HepG2 (cell line): ENCODE measurements around the gene TMC8. TPM values are rescaled to one million over a fixed set of nuclear protein-coding genes. Genes with fewer than 3 reads are reported as not detected.

Experiments
- NFE2 ChIP-seq: sonication (generic); formaldehyde crosslinking; IDR thresholded peaks from 2 replicates; pipeline ENCODE4 v1.4.0; 2020; ENCODE audit warnings: missing genetic modification reagents
- NFKB2 ChIP-seq: sonication (generic); formaldehyde crosslinking; IDR thresholded peaks from 2 replicates; pipeline ENCODE4 v1.4.0; 2020; ENCODE audit warnings: missing genetic modification reagents, borderline replicate concordance
- NFRKB ChIP-seq: fragments of 450-650 bp; IDR thresholded peaks from 2 replicates; pipeline ENCODE4 v1.6.1; 2017
- SMARCE1 ChIP-seq: fragments of 450-650 bp; IDR thresholded peaks from 2 replicates; pipeline ENCODE4 v1.6.1; 2017; ENCODE audit warnings: borderline replicate concordance
- SP4 ChIP-seq: sonication (generic); formaldehyde crosslinking; IDR thresholded peaks from 2 replicates; pipeline ENCODE4 v1.8.1; 2023; ENCODE audit warnings: mild to moderate bottlenecking, missing genetic modification reagents
- U2AF1 ChIP-seq: fragments of 200-400 bp; formaldehyde crosslinking; optimal IDR thresholded peaks from 2 replicates; pipeline ENCODE3; 2017; ENCODE audit warnings: mild to moderate bottlenecking, low read depth, low read length
- ZFX ChIP-seq: sonication (generic); formaldehyde crosslinking; IDR thresholded peaks from 2 replicates; pipeline ENCODE4 v1.4.0; 2020; ENCODE audit warnings: mild to moderate bottlenecking, low read depth, missing genetic modification reagents, moderate library complexity
- ZNF34 ChIP-seq: sonication (generic); formaldehyde crosslinking; IDR thresholded peaks from 2 replicates; pipeline ENCODE4 v1.4.0; 2020; ENCODE audit warnings: mild to moderate bottlenecking, missing genetic modification reagents, borderline replicate concordance
- ZNF510 ChIP-seq: sonication (generic); formaldehyde crosslinking; IDR thresholded peaks from 2 replicates; pipeline ENCODE4 v1.4.0; 2020; ENCODE audit warnings: low read depth, mild to moderate bottlenecking, missing genetic modification reagents
- ZNF775 ChIP-seq: sonication (generic); formaldehyde crosslinking; IDR thresholded peaks from 2 replicates; pipeline ENCODE4 v1.4.0; 2020; ENCODE audit warnings: missing genetic modification reagents, mild to moderate bottlenecking, moderate library complexity, borderline replicate concordance
- polyA plus RNA-seq, 8 experiments: library from polyadenylated mRNA; depleted of rRNA in 3 of 8; stranded (reverse) in 7 of 8; unstranded in 1 of 8; fragments of >200 nt; fragmentation: Illumina TruSeq in 4 of 8; extraction: Trizol in 4 of 8; gene quantifications; 2 replicates each; pipeline versions ENCODE4 v1.2.1 to v1.2.3, GENCODE V29; 2011 to 2016; ENCODE audit warnings: low read depth in 4 of 8, missing spikeins in 1 of 8, mixed read lengths in 1 of 8; ENCODE audit not compliant: insufficient read depth in 1 of 8
- total RNA-seq, 5 experiments: library from RNA; depleted of rRNA; stranded (reverse); fragments of >200 nt; fragmentation: Illumina TruSeq; extraction: Trizol; gene quantifications; 2 replicates each; pipeline ENCODE4 v1.2.3, GENCODE V29; 2016; ENCODE audit warnings: low read depth in 1 of 5
- TF ChIP-seq, protein P1 (sequence below): sonication (generic); formaldehyde crosslinking; IDR thresholded peaks from 2 replicates; pipeline ENCODE4 v1.4.0; 2020; ENCODE audit warnings: mild to moderate bottlenecking, missing genetic modification reagents
- TF ChIP-seq, protein P2 (sequence below): sonication (generic); formaldehyde crosslinking; conservative IDR thresholded peaks from 2 replicates; pipeline ENCODE4 v1.8.0; 2022; ENCODE audit warnings: mild to moderate bottlenecking, moderate library complexity, missing genetic modification reagents
- TF ChIP-seq, protein P3 (sequence below): IDR thresholded peaks from 2 replicates; pipeline ENCODE4 v1.6.1; 2016; ENCODE audit warnings: missing compliant biosample characterization, missing genetic modification reagents, borderline replicate concordance
- TF ChIP-seq, protein P4 (sequence below): sonication (generic); formaldehyde crosslinking; IDR thresholded peaks from 2 replicates; pipeline ENCODE4 v1.5.1; 2020; ENCODE audit warnings: missing genetic modification reagents, mild to moderate bottlenecking, borderline replicate concordance

The TMC8 gene
- total and polyA plus RNA-seq, 2 of the 13 experiments (the other 11 are each of a cell fraction or from before 2014, with no cell fraction given) = 0.53 to 7.8 TPM

DNA sequence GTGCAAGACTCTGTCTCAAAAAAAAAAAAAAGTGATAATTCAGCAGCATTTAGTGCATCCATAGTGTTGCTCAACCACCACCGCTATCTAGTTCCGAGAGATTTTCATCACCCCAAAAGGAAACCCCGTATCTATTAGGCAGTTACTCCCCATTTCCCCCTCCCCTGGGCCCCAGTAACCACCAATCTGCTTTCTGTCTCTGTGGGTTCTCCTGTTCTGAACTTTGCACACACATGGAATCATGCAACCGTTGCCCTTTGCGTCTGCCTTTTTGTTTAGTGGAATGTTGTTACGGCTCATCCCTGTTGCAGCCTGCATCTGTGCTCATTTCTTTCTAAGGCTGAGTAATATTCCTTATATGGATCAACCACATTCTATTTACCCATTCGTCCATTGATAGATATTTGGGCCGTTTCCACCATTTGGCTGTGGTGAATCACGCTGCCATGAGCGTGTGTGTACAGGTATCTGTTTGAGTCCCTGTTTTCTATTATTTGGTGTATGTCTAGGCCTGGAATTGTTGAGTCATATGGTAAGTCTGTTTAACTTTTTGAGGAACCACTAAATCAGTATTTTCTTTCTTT lies 29.1 kb downstream of the TMC8 start (continued):
- TF ChIP-seq NFRKB (no peak), ZNF775 (CRISPR knock-in tag) (no peak), NFE2 (CRISPR knock-in tag) (no peak), ZNF510 (no peak), U2AF1 (no peak), NFKB2 (CRISPR knock-in tag) (no peak), SP4 (CRISPR knock-in tag) (no peak), ZNF34 (CRISPR knock-in tag) (no peak), SMARCE1 (no peak), ZFX (CRISPR knock-in tag) (peak; percentile 34; the same call in 1 of the 2 replicates)
- TF ChIP-seq, protein P1, sequence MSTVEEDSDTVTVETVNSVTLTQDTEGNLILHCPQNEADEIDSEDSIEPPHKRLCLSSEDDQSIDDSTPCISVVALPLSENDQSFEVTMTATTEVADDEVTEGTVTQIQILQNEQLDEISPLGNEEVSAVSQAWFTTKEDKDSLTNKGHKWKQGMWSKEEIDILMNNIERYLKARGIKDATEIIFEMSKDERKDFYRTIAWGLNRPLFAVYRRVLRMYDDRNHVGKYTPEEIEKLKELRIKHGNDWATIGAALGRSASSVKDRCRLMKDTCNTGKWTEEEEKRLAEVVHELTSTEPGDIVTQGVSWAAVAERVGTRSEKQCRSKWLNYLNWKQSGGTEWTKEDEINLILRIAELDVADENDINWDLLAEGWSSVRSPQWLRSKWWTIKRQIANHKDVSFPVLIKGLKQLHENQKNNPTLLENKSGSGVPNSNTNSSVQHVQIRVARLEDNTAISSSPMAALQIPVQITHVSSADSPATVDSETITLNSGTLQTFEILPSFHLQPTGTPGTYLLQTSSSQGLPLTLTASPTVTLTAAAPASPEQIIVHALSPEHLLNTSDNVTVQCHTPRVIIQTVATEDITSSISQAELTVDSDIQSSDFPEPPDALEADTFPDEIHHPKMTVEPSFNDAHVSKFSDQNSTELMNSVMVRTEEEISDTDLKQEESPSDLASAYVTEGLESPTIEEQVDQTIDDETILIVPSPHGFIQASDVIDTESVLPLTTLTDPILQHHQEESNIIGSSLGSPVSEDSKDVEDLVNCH (CRISPR knock-in tag) = no peak
- TF ChIP-seq, protein P2, sequence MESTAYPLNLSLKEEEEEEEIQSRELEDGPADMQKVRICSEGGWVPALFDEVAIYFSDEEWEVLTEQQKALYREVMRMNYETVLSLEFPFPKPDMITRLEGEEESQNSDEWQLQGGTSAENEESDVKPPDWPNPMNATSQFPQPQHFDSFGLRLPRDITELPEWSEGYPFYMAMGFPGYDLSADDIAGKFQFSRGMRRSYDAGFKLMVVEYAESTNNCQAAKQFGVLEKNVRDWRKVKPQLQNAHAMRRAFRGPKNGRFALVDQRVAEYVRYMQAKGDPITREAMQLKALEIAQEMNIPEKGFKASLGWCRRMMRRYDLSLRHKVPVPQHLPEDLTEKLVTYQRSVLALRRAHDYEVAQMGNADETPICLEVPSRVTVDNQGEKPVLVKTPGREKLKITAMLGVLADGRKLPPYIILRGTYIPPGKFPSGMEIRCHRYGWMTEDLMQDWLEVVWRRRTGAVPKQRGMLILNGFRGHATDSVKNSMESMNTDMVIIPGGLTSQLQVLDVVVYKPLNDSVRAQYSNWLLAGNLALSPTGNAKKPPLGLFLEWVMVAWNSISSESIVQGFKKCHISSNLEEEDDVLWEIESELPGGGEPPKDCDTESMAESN (CRISPR knock-in tag) = no peak
- TF ChIP-seq, protein P3, sequence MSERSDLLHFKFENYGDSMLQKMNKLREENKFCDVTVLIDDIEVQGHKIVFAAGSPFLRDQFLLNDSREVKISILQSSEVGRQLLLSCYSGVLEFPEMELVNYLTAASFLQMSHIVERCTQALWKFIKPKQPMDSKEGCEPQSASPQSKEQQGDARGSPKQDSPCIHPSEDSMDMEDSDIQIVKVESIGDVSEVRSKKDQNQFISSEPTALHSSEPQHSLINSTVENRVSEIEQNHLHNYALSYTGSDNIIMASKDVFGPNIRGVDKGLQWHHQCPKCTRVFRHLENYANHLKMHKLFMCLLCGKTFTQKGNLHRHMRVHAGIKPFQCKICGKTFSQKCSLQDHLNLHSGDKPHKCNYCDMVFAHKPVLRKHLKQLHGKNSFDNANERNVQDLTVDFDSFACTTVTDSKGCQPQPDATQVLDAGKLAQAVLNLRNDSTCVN (CRISPR knock-in tag) = no peak
- TF ChIP-seq, protein P4, sequence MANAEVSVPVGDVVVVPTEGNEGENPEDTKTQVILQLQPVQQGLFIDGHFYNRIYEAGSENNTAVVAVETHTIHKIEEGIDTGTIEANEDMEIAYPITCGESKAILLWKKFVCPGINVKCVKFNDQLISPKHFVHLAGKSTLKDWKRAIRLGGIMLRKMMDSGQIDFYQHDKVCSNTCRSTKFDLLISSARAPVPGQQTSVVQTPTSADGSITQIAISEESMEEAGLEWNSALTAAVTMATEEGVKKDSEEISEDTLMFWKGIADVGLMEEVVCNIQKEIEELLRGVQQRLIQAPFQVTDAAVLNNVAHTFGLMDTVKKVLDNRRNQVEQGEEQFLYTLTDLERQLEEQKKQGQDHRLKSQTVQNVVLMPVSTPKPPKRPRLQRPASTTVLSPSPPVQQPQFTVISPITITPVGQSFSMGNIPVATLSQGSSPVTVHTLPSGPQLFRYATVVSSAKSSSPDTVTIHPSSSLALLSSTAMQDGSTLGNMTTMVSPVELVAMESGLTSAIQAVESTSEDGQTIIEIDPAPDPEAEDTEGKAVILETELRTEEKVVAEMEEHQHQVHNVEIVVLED = no peak; the same call in 1 of the 2 replicates
